Gastrocnemius medialis (tissue), 4 donors: ENCODE results near the gene DOC2B. TPM values are rescaled to one million over a fixed set of nuclear protein-coding genes. Genes with fewer than 3 reads are reported as not detected.
A peak's percentile ranks its signal among the peaks of the same experiment; 100 is the strongest.
"Not testable (repeated sequence)": the region's sequence is repeated elsewhere in the genome, so short reads cannot be mapped to it uniquely, and the experiment has no call there.

ENCODE experiments used
- ATAC-seq, 2 donors: fragments of 150-250 bp; one replicate each; pipeline ENCODE4 v1.9.1; 2016
- DNase-seq, 2 donors: peaks; one replicate each; pipeline ENCODE4 v3.0.0-alpha.2; 2019
- H3K27ac ChIP-seq, 4 donors: fragments of 200-600 bp; sonication (generic); 1 replicate in 1 of 4; 2 replicates in 3 of 4; pipeline ENCODE4 v1.5.1; 2016 to 2018; ENCODE audit warnings: mild to moderate bottlenecking in 2 of 4, moderate library complexity in 1 of 4
- H3K27me3 ChIP-seq, 3 donors: fragments of 200-600 bp; sonication (generic) in 2 of 3; 1 replicate in 1 of 3; 2 replicates in 2 of 3; pipeline versions ENCODE4 v1.5.1 to v1.6.0; 2016 to 2019; ENCODE audit warnings: mild to moderate bottlenecking in 1 of 3, moderate library complexity in 1 of 3
- H3K36me3 ChIP-seq, 2 donors: fragments of 200-600 bp; sonication (generic) in 1 of 2; one replicate each; pipeline ENCODE4 v1.5.1; 2017 to 2018
- H3K4me1 ChIP-seq, 2 donors: fragments of 200-600 bp; sonication (generic) in 1 of 2; one replicate each; pipeline ENCODE4 v1.5.1; 2016 to 2017; ENCODE audit warnings: mild to moderate bottlenecking in 2 of 2
- H3K4me3 ChIP-seq, 4 donors: fragments of 200-600 bp; sonication (generic) in 3 of 4; 1 replicate in 1 of 4; 2 replicates in 3 of 4; pipeline ENCODE4 v1.5.1; 2016 to 2019; ENCODE audit warnings: mild to moderate bottlenecking in 2 of 4
- H3K9me3 ChIP-seq, 3 donors: fragments of 200-600 bp; sonication (generic) in 2 of 3; 1 replicate in 1 of 3; 2 replicates in 2 of 3; pipeline ENCODE4 v1.5.1; 2016 to 2019
- in situ Hi-C, 4 donors: fragments of 200-750 bp; cut with MboI; loops; one replicate each; pipeline versions ENCODE4 v1.15.0 to v1.8.0; 2017; ENCODE audit warnings: low sequenced_read_pairs in 4 of 4
- intact Hi-C: fragments of 100-400 bp; cut with DNase I; formaldehyde crosslinking; loops from one replicate; pipeline ENCODE4 v1.15.1; 2023; ENCODE audit warnings: low total_unique reads
- total RNA-seq, 4 donors: library from RNA; depleted of rRNA; stranded (reverse); fragments of >200 nt; gene quantifications; one replicate each; pipeline versions ENCODE4 v1.1.0 to v1.2.3, GENCODE V29; 2016
- TF ChIP-seq, protein P1 (sequence below), 5 experiments: fragments of 450-650 bp in 3 of 5; fragments of 200-600 bp in 2 of 5; sonication (generic) in 2 of 5; IDR thresholded peaks in 4 of 5; conservative IDR thresholded peaks in 1 of 5; 1 replicate in 4 of 5; 2 replicates in 1 of 5; pipeline ENCODE4 v1.5.1; 2016 to 2019; ENCODE audit warnings: antibody characterized with exemption in 5 of 5, mild to moderate bottlenecking in 3 of 5, moderate library complexity in 3 of 5

Gene DOC2B
- total RNA-seq, 4 donors from 2014 or later, result 1.1 to 4.0 (median 3.8) TPM

DNA sequence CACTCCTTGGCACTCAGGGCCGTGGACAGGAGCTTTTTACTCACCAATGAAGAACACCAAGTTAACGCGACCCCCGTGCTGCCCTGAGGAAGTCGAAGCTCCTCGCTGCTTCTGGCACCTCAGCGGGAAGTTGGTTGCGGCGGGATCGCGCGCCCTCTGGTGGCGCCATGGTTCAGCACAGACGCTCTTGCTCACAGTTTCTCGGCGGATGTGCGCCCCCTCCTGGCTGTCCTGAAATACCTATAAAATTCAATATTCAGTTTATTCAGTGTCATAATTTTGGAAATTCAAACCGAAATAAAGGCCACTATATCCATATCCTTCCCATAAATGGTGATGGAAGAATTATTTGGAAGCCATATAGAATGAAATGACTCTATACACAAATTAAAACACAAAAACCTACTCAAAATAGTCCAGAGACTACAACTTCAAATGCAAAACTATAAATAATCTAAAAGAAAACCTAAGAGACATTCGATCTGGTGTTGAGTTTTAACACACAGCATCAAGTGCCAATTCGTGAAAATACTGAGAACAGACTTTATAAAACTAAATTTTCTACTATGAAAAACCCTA, 63.0 kb downstream of the DOC2B start:
- H3K4me3 ChIP-seq, H3K27me3 ChIP-seq, H3K27ac ChIP-seq, DNase-seq, H3K4me1 ChIP-seq, in situ Hi-C loops, H3K9me3 ChIP-seq, intact Hi-C loops, ATAC-seq, H3K36me3 ChIP-seq: not testable (repeated sequence)
- TF ChIP-seq, protein P1, sequence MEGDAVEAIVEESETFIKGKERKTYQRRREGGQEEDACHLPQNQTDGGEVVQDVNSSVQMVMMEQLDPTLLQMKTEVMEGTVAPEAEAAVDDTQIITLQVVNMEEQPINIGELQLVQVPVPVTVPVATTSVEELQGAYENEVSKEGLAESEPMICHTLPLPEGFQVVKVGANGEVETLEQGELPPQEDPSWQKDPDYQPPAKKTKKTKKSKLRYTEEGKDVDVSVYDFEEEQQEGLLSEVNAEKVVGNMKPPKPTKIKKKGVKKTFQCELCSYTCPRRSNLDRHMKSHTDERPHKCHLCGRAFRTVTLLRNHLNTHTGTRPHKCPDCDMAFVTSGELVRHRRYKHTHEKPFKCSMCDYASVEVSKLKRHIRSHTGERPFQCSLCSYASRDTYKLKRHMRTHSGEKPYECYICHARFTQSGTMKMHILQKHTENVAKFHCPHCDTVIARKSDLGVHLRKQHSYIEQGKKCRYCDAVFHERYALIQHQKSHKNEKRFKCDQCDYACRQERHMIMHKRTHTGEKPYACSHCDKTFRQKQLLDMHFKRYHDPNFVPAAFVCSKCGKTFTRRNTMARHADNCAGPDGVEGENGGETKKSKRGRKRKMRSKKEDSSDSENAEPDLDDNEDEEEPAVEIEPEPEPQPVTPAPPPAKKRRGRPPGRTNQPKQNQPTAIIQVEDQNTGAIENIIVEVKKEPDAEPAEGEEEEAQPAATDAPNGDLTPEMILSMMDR (IDR thresholded peaks at IDR 0.05 in 4 of 5, conservative IDR thresholded peaks at IDR 0.05 in 1 of 5), result peak in 2 of 5 experiments; percentile 27 to 44

DNA sequence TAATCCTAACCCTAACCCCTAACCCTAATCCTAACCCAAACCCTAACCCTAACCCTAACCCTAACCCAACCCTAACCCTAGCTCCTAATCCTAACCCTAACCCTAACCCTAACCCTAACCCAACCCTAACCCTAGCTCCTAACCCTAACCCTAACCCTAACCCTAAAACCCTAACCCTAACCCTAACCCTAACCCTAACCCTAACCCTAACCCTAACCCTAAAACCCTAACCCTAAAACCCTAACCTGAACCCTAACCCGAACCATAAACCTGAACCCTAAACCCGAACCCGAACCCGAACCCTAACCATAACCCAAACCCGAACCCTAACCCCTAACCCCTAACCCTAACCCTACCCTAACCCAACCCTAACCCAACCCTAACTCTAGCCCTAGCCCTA, 68.3 kb downstream of the DOC2B start:
- H3K36me3 ChIP-seq, in situ Hi-C loops: not testable (repeated sequence)

More for the DNA sequence above, 68.3 kb downstream of the DOC2B start:
- H3K4me1 ChIP-seq, H3K9me3 ChIP-seq, intact Hi-C loops, ATAC-seq, DNase-seq, H3K27me3 ChIP-seq, H3K27ac ChIP-seq, H3K4me3 ChIP-seq: not testable (repeated sequence)

Other genes with a start within 250 kb of the DOC2B start
- gene SCGB1C2, start 44.1 kb downstream of the DOC2B start, total RNA-seq, result not detected
- 10 to 100 TPM in 2 of 4 donors, 1 to 10 TPM in 2; 6.3 to 14.4 (median 10.8) TPM for gene RPH3AL, start 171.2 kb upstream of the DOC2B start, total RNA-seq